H9 (cell line): Measurements from ENCODE around the gene DSCAM. TPM values are rescaled to one million over a fixed set of nuclear protein-coding genes. Genes with fewer than 3 reads are reported as not detected.

Experiments
- DNase-seq: peaks from one replicate; pipeline ENCODE4 v3.0.0-alpha.2; 2017
- H2AFZ ChIP-seq: one replicate; pipeline ENCODE4 v1.6.1; 2013; ENCODE audit warnings: mild to moderate bottlenecking, low read length, control low read depth, moderate library complexity
- H2AK5ac ChIP-seq: 2 replicates; pipeline ENCODE4 v1.6.1; 2013; ENCODE audit warnings: low read length, control low read depth, mixed read lengths; ENCODE audit not compliant: insufficient read length
- H2BK120ac ChIP-seq: one replicate; pipeline ENCODE4 v1.6.1; 2013; ENCODE audit warnings: low read depth, mild to moderate bottlenecking, low read length, control low read depth, inconsistent platforms; ENCODE audit not compliant: poor library complexity, severe bottlenecking
- H2BK12ac ChIP-seq: 2 replicates; pipeline ENCODE4 v1.6.1; 2013; ENCODE audit warnings: low read length, control low read depth, mixed read lengths, low read depth; ENCODE audit not compliant: insufficient read length
- H2BK15ac ChIP-seq: 2 replicates; pipeline ENCODE4 v1.6.1; 2013; ENCODE audit warnings: low read depth, low read length, control low read depth
- H2BK20ac ChIP-seq: one replicate; pipeline ENCODE4 v1.6.1; 2013; ENCODE audit warnings: low read depth, mild to moderate bottlenecking, low read length, control low read depth, inconsistent platforms; ENCODE audit not compliant: poor library complexity, severe bottlenecking
- H2BK5ac ChIP-seq: 2 replicates; pipeline ENCODE4 v1.6.1; 2013; ENCODE audit warnings: low read length, control low read depth, mixed read lengths; ENCODE audit not compliant: insufficient read length
- H3K14ac ChIP-seq: 2 replicates; pipeline ENCODE4 v1.6.1; 2013; ENCODE audit warnings: low read length, control low read depth; ENCODE audit not compliant: insufficient read depth
- H3K18ac ChIP-seq: 2 replicates; pipeline ENCODE4 v1.6.1; 2013; ENCODE audit warnings: low read depth, mild to moderate bottlenecking, mixed read lengths, low read length, control low read depth; ENCODE audit not compliant: insufficient read length
- H3K23ac ChIP-seq: 2 replicates; pipeline ENCODE4 v1.6.1; 2013; ENCODE audit warnings: low read length, control low read depth, mixed read lengths, low read depth; ENCODE audit not compliant: insufficient read length
- H3K23me2 ChIP-seq: 2 replicates; pipeline ENCODE4 v1.6.1; 2013; ENCODE audit warnings: low read depth, mild to moderate bottlenecking, mixed read lengths, low read length, control low read depth; ENCODE audit not compliant: insufficient read length, poor library complexity, severe bottlenecking
- H3K27ac ChIP-seq: 2 replicates; pipeline ENCODE4 v1.5.1; 2013; ENCODE audit warnings: low read length, control low read depth, mixed read lengths, low read depth; ENCODE audit not compliant: insufficient read length
- H3K27me3 ChIP-seq: 2 replicates; pipeline ENCODE4 v1.6.1; 2013; ENCODE audit warnings: low read length, control low read depth, inconsistent platforms; ENCODE audit not compliant: insufficient read depth
- H3K4ac ChIP-seq: 2 replicates; pipeline ENCODE4 v1.6.1; 2013; ENCODE audit warnings: low read depth, mild to moderate bottlenecking, control low read depth, inconsistent platforms, low read length, moderate library complexity
- H3K4me1 ChIP-seq: 2 replicates; pipeline ENCODE4 v1.6.1; 2013; ENCODE audit warnings: low read length, control low read depth, inconsistent platforms; ENCODE audit not compliant: insufficient read depth
- H3K4me2 ChIP-seq: 2 replicates; pipeline ENCODE4 v1.6.1; 2013; ENCODE audit warnings: low read length, control low read depth, mixed read lengths; ENCODE audit not compliant: insufficient read length, insufficient read depth
- H3K56ac ChIP-seq: 2 replicates; pipeline ENCODE4 v1.6.1; 2013; ENCODE audit warnings: low read depth, mild to moderate bottlenecking, mixed read lengths, low read length, control low read depth; ENCODE audit not compliant: insufficient read length
- H3K79me1 ChIP-seq: 2 replicates; pipeline ENCODE4 v1.6.1; 2013; ENCODE audit warnings: low read depth, mild to moderate bottlenecking, moderate library complexity, low read length, control low read depth, inconsistent platforms; ENCODE audit not compliant: insufficient read depth, poor library complexity, severe bottlenecking
- H3K79me2 ChIP-seq: 2 replicates; pipeline ENCODE4 v1.6.1; 2013; ENCODE audit warnings: low read length, control low read depth, inconsistent platforms; ENCODE audit not compliant: insufficient read depth
- H3K9ac ChIP-seq: 2 replicates; pipeline ENCODE4 v1.6.1; 2013; ENCODE audit warnings: low read length, control low read depth, mixed read lengths; ENCODE audit not compliant: insufficient read length; ENCODE audit errors: extremely low read depth
- H3K9me3 ChIP-seq: one replicate; pipeline ENCODE4 v1.6.1; 2013; ENCODE audit warnings: low read depth, low read length, inconsistent platforms; ENCODE audit not compliant: control insufficient read depth
- H3T11ph ChIP-seq: one replicate; pipeline ENCODE4 v1.6.1; 2013; ENCODE audit warnings: mild to moderate bottlenecking, low read length, control low read depth, inconsistent platforms
- H4K20me1 ChIP-seq: one replicate; pipeline ENCODE4 v1.6.1; 2013; ENCODE audit not compliant: control insufficient read depth, insufficient read length, insufficient read depth
- H4K5ac ChIP-seq: 2 replicates; pipeline ENCODE4 v1.6.1; 2013; ENCODE audit warnings: low read depth, mild to moderate bottlenecking, mixed read lengths, low read length, control low read depth; ENCODE audit not compliant: insufficient read length
- H4K8ac ChIP-seq: replicated peaks from 2 replicates; pipeline ENCODE4 v1.6.1; 2013; ENCODE audit warnings: low read length, control low read depth, mixed read lengths, low read depth; ENCODE audit not compliant: insufficient read length
- H4K91ac ChIP-seq: 2 replicates; pipeline ENCODE4 v1.6.1; 2013; ENCODE audit warnings: low read depth, mild to moderate bottlenecking, moderate library complexity, mixed read lengths, low read length, control low read depth; ENCODE audit not compliant: insufficient read length
- H3K27ac Mint-ChIP-seq, 3 experiments: 2 replicates in 2 of 3; 3 replicates in 1 of 3; pipeline ENCODE4 v1.8.0; 2020 to 2021; ENCODE audit warnings: mixed read lengths in 3 of 3, mild to moderate bottlenecking in 1 of 3, moderate library complexity in 1 of 3
- H3K27me3 Mint-ChIP-seq: 2 replicates; pipeline ENCODE4 v1.8.0; 2021; ENCODE audit warnings: low read depth, mild to moderate bottlenecking, moderate library complexity, mixed read lengths
- H3K36me3 Mint-ChIP-seq, 3 experiments: 2 replicates in 2 of 3; 3 replicates in 1 of 3; pipeline ENCODE4 v1.8.0; 2020 to 2021; ENCODE audit warnings: low read depth in 3 of 3, mixed read lengths in 3 of 3; ENCODE audit not compliant: insufficient read depth in 1 of 3
- H3K4me1 Mint-ChIP-seq, 2 experiments: 2 replicates each; pipeline ENCODE4 v1.8.0; 2020; ENCODE audit warnings: mixed read lengths in 2 of 2
- H3K4me3 Mint-ChIP-seq, 2 experiments: 2 replicates in 1 of 2; 3 replicates in 1 of 2; pipeline ENCODE4 v1.8.0; 2020 to 2021; ENCODE audit warnings: mild to moderate bottlenecking in 2 of 2, mixed read lengths in 2 of 2, moderate library complexity in 1 of 2
- H3K9me3 Mint-ChIP-seq, 2 experiments: 2 replicates in 1 of 2; 3 replicates in 1 of 2; pipeline ENCODE4 v1.8.0; 2020; ENCODE audit warnings: mild to moderate bottlenecking in 2 of 2, mixed read lengths in 2 of 2, moderate library complexity in 1 of 2
- WGBS: extraction: QIAGEN DNeasy Blood & Tissue Kit; methylation state at CpG from one replicate; pipeline ENCODE4 v1.1.7; 2013; ENCODE audit warnings: missing lambda C conversion rate, low lambda C conversion rate, mixed read lengths; ENCODE audit not compliant: insufficient read length; ENCODE audit errors: extremely low coverage; 5-methylcytosine and 5-hydroxymethylcytosine counted together
- total RNA-seq: library from RNA; stranded (reverse); gene quantifications from 2 replicates; pipeline ENCODE4 v1.2.1, GENCODE V29; 2021
- TF ChIP-seq, protein P1 (sequence below): fragments of 200-600 bp; sonication (generic); conservative IDR thresholded peaks from 3 replicates; pipeline ENCODE4 v1.8.0; 2021; ENCODE audit warnings: antibody characterized with exemption, mild to moderate bottlenecking

The DSCAM gene
- total RNA-seq, 1 experiment from 2014 or later: 0.17 TPM

DNA sequence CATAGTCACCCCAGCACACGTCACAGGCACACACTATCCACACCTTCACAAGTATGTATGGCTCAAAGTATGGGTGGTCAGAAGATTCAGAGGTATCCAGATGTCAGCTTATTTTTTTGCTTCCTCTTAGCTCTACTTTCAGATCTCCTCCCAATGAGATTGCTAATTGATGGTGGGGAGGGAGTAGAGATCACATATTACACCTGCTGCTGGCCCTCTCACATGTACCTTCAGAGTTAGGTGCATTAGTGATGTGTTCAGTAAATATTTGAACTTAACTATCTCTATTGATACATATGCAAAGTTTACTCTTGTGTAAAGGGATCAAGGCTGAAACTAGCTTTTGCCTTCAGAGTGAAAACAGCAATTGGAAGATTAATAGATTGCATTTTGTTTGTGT is 717.1 kb downstream of the DSCAM start:
- Histone ChIP-seq H2AK5ac (no peak overlapping the region), H2BK20ac (no peak overlapping the region), H3K4me2 (no peak overlapping the region), H4K8ac (no peak overlapping the region), H2BK12ac (no peak overlapping the region), H3K79me2 (no peaks in the 10 kb centered on the region), H3K27ac (no peak overlapping the region), H4K91ac (no peak overlapping the region), H3K23ac (no peak overlapping the region), H3K18ac (no peak overlapping the region), H2BK15ac (no peak overlapping the region), H2AFZ (no peak overlapping the region), H3K79me1 (no peaks in the 10 kb centered on the region), H3K9ac (no peak overlapping the region), H3T11ph (no peak overlapping the region), H4K20me1 (no peaks in the 10 kb centered on the region), H3K4me1 (no peaks in the 10 kb centered on the region), H3K14ac (no peak overlapping the region), H3K27me3 (no peaks in the 10 kb centered on the region), H3K23me2 (no peaks in the 10 kb centered on the region), H2BK120ac (no peak overlapping the region), H3K56ac (no peak overlapping the region), H3K9me3 (no peaks in the 10 kb centered on the region), H4K5ac (no peak overlapping the region), H3K4ac (no peak overlapping the region), H2BK5ac (no peak overlapping the region)
- H3K9me3 Mint-ChIP-seq: no peaks in the 10 kb centered on the region; a peak in 2 of 5 replicates
- H3K4me1 Mint-ChIP-seq: peaks cover 0 to 7% of the 10 kb centered on the region in 2 experiments; a peak in 1 of 4 replicates
- WGBS: no CpG with 5 or more reads among the region's 1 CpG
- H3K36me3 Mint-ChIP-seq: no peaks in the 10 kb centered on the region
- H3K4me3 Mint-ChIP-seq: no peak overlapping the region
- H3K27me3 Mint-ChIP-seq: no peaks in the 10 kb centered on the region; the same call in none of the 2 replicates
- DNase-seq: no peak
- TF ChIP-seq, protein P1, sequence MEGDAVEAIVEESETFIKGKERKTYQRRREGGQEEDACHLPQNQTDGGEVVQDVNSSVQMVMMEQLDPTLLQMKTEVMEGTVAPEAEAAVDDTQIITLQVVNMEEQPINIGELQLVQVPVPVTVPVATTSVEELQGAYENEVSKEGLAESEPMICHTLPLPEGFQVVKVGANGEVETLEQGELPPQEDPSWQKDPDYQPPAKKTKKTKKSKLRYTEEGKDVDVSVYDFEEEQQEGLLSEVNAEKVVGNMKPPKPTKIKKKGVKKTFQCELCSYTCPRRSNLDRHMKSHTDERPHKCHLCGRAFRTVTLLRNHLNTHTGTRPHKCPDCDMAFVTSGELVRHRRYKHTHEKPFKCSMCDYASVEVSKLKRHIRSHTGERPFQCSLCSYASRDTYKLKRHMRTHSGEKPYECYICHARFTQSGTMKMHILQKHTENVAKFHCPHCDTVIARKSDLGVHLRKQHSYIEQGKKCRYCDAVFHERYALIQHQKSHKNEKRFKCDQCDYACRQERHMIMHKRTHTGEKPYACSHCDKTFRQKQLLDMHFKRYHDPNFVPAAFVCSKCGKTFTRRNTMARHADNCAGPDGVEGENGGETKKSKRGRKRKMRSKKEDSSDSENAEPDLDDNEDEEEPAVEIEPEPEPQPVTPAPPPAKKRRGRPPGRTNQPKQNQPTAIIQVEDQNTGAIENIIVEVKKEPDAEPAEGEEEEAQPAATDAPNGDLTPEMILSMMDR: no peak
- H3K27ac Mint-ChIP-seq: no peak overlapping the region
